IPS-18c (cell line): ENCODE results near the gene CTNNBL1.
A peak's percentile ranks its signal among the peaks of the same experiment; 100 is the strongest.
"Not testable (repeated sequence)": the region's sequence is repeated elsewhere in the genome, so short reads cannot be mapped to it uniquely, and the experiment has no call there.

ENCODE experiments used
- H3K4me3 ChIP-seq: 2 replicates; pipeline ENCODE4 v1.7.0; 2013; ENCODE audit warnings: low read depth, mild to moderate bottlenecking, low read length, moderate library complexity; ENCODE audit not compliant: insufficient read depth
- H3K9me3 ChIP-seq: one replicate; pipeline ENCODE4 v1.6.1; 2013; ENCODE audit warnings: mild to moderate bottlenecking, low read length, moderate library complexity; ENCODE audit not compliant: control insufficient read depth, insufficient read depth

CTNNBL1 gene

GRCh38 chr20:37672143-37672542 is 21.7 kb upstream of the CTNNBL1 start:
- H3K4me3 ChIP-seq = no peak overlapping the region
- H3K9me3 ChIP-seq = no peaks in the 10 kb centered on the region

GRCh38 chr20:37673444-37673843 is 20.4 kb upstream of the CTNNBL1 start:
- H3K9me3 ChIP-seq = no peaks in the 10 kb centered on the region
- no peak overlapping the region for H3K4me3 ChIP-seq

- no peak overlapping the region for H3K4me3 ChIP-seq
These were observed 17.4 kb upstream of the CTNNBL1 start for GRCh38 chr20:37676440-37676839.

GRCh38 chr20:37677969-37678861 is 15.6 kb upstream of the CTNNBL1 start:
- no peaks in the 10 kb centered on the region for H3K9me3 ChIP-seq
- H3K4me3 ChIP-seq = no peak overlapping the region

More at GRCh38 chr20:37676440-37676839, 17.4 kb upstream of the CTNNBL1 start:
- no peaks in the 10 kb centered on the region for H3K9me3 ChIP-seq

GRCh38 chr20:37679751-37680150 is 14.1 kb upstream of the CTNNBL1 start:
- not testable (repeated sequence) for H3K4me3 ChIP-seq, H3K9me3 ChIP-seq

- Histone ChIP-seq H3K4me3 (no peak overlapping the region), H3K9me3 (no peaks in the 10 kb centered on the region)
These were observed 13.4 kb upstream of the CTNNBL1 start for GRCh38 chr20:37680420-37680819.

- Histone ChIP-seq H3K4me3 (no peak overlapping the region), H3K9me3 (no peaks in the 10 kb centered on the region)
These were observed 12.3 kb upstream of the CTNNBL1 start for GRCh38 chr20:37681384-37682112.

GRCh38 chr20:37683146-37683545 is 10.7 kb upstream of the CTNNBL1 start:
- not testable (repeated sequence) for H3K4me3 ChIP-seq, H3K9me3 ChIP-seq

- H3K9me3 ChIP-seq = no peaks in the 10 kb centered on the region
- H3K4me3 ChIP-seq = no peak overlapping the region
These were observed 6.9 kb upstream of the CTNNBL1 start for GRCh38 chr20:37686762-37687477.

- no peak overlapping the region for H3K4me3 ChIP-seq
- no peaks in the 10 kb centered on the region for H3K9me3 ChIP-seq
These were observed 6.4 kb upstream of the CTNNBL1 start for GRCh38 chr20:37687478-37687805.

GRCh38 chr20:37688093-37688492 is 5.7 kb upstream of the CTNNBL1 start:
- H3K9me3 ChIP-seq = no peaks in the 10 kb centered on the region
- H3K4me3 ChIP-seq = no peak overlapping the region

GRCh38 chr20:37690626-37691369 is 3.0 kb upstream of the CTNNBL1 start:
- H3K4me3 ChIP-seq = no peak overlapping the region
- no peaks in the 10 kb centered on the region for H3K9me3 ChIP-seq

- no peak overlapping the region for H3K4me3 ChIP-seq
- H3K9me3 ChIP-seq = no peaks in the 10 kb centered on the region
These were observed 1.2 kb upstream of the CTNNBL1 start for GRCh38 chr20:37692459-37693166.

- H3K4me3 ChIP-seq = peak overlapping the region; percentile 52; the same call in 1 of the 2 replicates
- no peaks in the 10 kb centered on the region for H3K9me3 ChIP-seq
These were observed 592 bp upstream of the CTNNBL1 start for GRCh38 chr20:37693242-37693634.

GRCh38 chr20:37695684-37696342 is 2.0 kb downstream of the CTNNBL1 start:
- no peaks in the 10 kb centered on the region for H3K9me3 ChIP-seq
- H3K4me3 ChIP-seq = no peak overlapping the region

GRCh38 chr20:37697314-37697713 is 3.5 kb downstream of the CTNNBL1 start:
- H3K9me3 ChIP-seq = no peaks in the 10 kb centered on the region
- no peak overlapping the region for H3K4me3 ChIP-seq
